Thoracic aorta (tissue), 2 donors: Measurements from ENCODE around the gene ZNF423. TPM values are rescaled to one million over a fixed set of nuclear protein-coding genes. Genes with fewer than 3 reads are reported as not detected.

ENCODE experiments used
- ATAC-seq: fragments of 150-250 bp; one replicate; pipeline ENCODE4 v1.8.0; 2017; ENCODE audit warnings: low read depth; ENCODE audit not compliant: insufficient number of reproducible peaks, low FRiP score
- DNase-seq: peaks from one replicate; pipeline ENCODE4 v3.0.0-alpha.2; 2020; ENCODE audit warnings: low spot score
- H3K27ac ChIP-seq, 2 donors: fragments of 200-600 bp; sonication (generic); 1 replicate in 1 of 2; 2 replicates in 1 of 2; pipeline ENCODE4 v1.5.1; 2016; ENCODE audit warnings: mild to moderate bottlenecking in 2 of 2, moderate library complexity in 2 of 2
- H3K27me3 ChIP-seq: fragments of 200-600 bp; sonication (generic); replicated peaks from 2 replicates; pipeline ENCODE4 v1.6.0; 2016; ENCODE audit warnings: mild to moderate bottlenecking; ENCODE audit not compliant: insufficient read depth
- H3K36me3 ChIP-seq: fragments of 200-600 bp; sonication (generic); one replicate; pipeline ENCODE4 v1.5.1; 2016
- H3K4me1 ChIP-seq, 2 donors: fragments of 200-600 bp; sonication (generic); 1 replicate in 1 of 2; 2 replicates in 1 of 2; pipeline versions ENCODE4 v1.5.1 to v1.6.0; 2016; ENCODE audit warnings: low read depth in 2 of 2, mild to moderate bottlenecking in 1 of 2; ENCODE audit not compliant: control insufficient read depth in 1 of 2
- H3K4me3 ChIP-seq: fragments of 200-600 bp; sonication (generic); 2 replicates; pipeline ENCODE4 v1.5.1; 2016; ENCODE audit warnings: mild to moderate bottlenecking
- H3K9me3 ChIP-seq: fragments of 200-600 bp; sonication (generic); 2 replicates; pipeline ENCODE4 v1.5.1; 2016
- CTCF ChIP-seq: fragments of 200-600 bp; sonication (generic); IDR thresholded peaks from one replicate; pipeline ENCODE4 v1.5.1; 2019; ENCODE audit warnings: antibody characterized with exemption
- total RNA-seq, 2 donors: library from RNA; depleted of rRNA; stranded (reverse); fragments of >200 nt; gene quantifications; one replicate each; pipeline versions ENCODE4 v1.1.0 to v1.2.3, GENCODE V29; 2016

The ZNF423 gene
- total RNA-seq, 2 donors from 2014 or later = 16.2 to 22.9 TPM

GRCh38 chr16:49785970-49786369 lies 69.9 kb downstream of the ZNF423 start:
- peak overlapping the region; percentile 2 to 39 for H3K27ac ChIP-seq
- no peaks in the 10 kb centered on the region for H3K27me3 ChIP-seq
- H3K4me3 ChIP-seq = no peak overlapping the region
- TF ChIP-seq CTCF = no peak
- DNase-seq = no peak
- no peaks in the 10 kb centered on the region for H3K9me3 ChIP-seq
- no peak for ATAC-seq
- H3K4me1 ChIP-seq = peaks cover 12 to 42% of the 10 kb centered on the region in 2 donors
- H3K36me3 ChIP-seq = no peaks in the 10 kb centered on the region

- Histone ChIP-seq H3K27ac (no peak overlapping the region), H3K4me3 (no peak overlapping the region), H3K36me3 (no peaks in the 10 kb centered on the region), H3K9me3 (no peaks in the 10 kb centered on the region), H3K4me1 (peaks cover 0 to 14% of the 10 kb centered on the region in 2 donors), H3K27me3 (no peaks in the 10 kb centered on the region)
- no peak for TF ChIP-seq CTCF
- ATAC-seq (no peak), DNase-seq (no peak)
These were observed 73.5 kb downstream of the ZNF423 start for GRCh38 chr16:49782405-49782804.

GRCh38 chr16:49781401-49781800 lies 74.5 kb downstream of the ZNF423 start:
- Histone ChIP-seq H3K4me3 (no peak overlapping the region), H3K4me1 (peaks cover 0 to 9% of the 10 kb centered on the region in 2 donors), H3K27me3 (no peaks in the 10 kb centered on the region), H3K27ac (no peak overlapping the region), H3K9me3 (no peaks in the 10 kb centered on the region), H3K36me3 (no peaks in the 10 kb centered on the region)
- no peak for TF ChIP-seq CTCF
- DNase-seq = no peak
- no peak for ATAC-seq

GRCh38 chr16:49780433-49780832 lies 75.5 kb downstream of the ZNF423 start:
- H3K4me1 ChIP-seq = peaks cover 0 to 14% of the 10 kb centered on the region in 2 donors
- no peak overlapping the region for H3K4me3 ChIP-seq
- ATAC-seq (no peak), DNase-seq (no peak)
- H3K27me3 ChIP-seq = no peaks in the 10 kb centered on the region
- H3K27ac ChIP-seq = no peak overlapping the region
- no peaks in the 10 kb centered on the region for H3K9me3 ChIP-seq
- no peaks in the 10 kb centered on the region for H3K36me3 ChIP-seq
- no peak for TF ChIP-seq CTCF

GRCh38 chr16:49779979-49780378 lies 75.9 kb downstream of the ZNF423 start:
- no peaks in the 10 kb centered on the region for H3K27me3 ChIP-seq
- H3K4me1 ChIP-seq = peaks cover 0 to 14% of the 10 kb centered on the region in 2 donors
- no peak overlapping the region for H3K27ac ChIP-seq
- TF ChIP-seq CTCF = no peak
- no peak for ATAC-seq
- no peak for DNase-seq
- no peaks in the 10 kb centered on the region for H3K36me3 ChIP-seq
- no peak overlapping the region for H3K4me3 ChIP-seq
- no peaks in the 10 kb centered on the region for H3K9me3 ChIP-seq
